Posterior cingulate gyrus (tissue), 11 donors: ENCODE results near the gene TMEM209.
A peak's percentile ranks its signal among the peaks of the same experiment; 100 is the strongest.
"Not testable (repeated sequence)": the region's sequence is repeated elsewhere in the genome, so short reads cannot be mapped to it uniquely, and the experiment has no call there.

ENCODE experiments used
- DNase-seq, 10 donors: peaks; one replicate each; pipeline versions ENCODE4 v3.0.0 to v3.0.0-alpha.2; 2020 to 2021; ENCODE audit warnings: mixed read lengths in 3 of 10
- intact Hi-C: fragments of 100-400 bp; cut with DNase I; formaldehyde crosslinking; loops from one replicate; pipeline ENCODE4 v1.15.1; 2023

Gene TMEM209

DNA sequence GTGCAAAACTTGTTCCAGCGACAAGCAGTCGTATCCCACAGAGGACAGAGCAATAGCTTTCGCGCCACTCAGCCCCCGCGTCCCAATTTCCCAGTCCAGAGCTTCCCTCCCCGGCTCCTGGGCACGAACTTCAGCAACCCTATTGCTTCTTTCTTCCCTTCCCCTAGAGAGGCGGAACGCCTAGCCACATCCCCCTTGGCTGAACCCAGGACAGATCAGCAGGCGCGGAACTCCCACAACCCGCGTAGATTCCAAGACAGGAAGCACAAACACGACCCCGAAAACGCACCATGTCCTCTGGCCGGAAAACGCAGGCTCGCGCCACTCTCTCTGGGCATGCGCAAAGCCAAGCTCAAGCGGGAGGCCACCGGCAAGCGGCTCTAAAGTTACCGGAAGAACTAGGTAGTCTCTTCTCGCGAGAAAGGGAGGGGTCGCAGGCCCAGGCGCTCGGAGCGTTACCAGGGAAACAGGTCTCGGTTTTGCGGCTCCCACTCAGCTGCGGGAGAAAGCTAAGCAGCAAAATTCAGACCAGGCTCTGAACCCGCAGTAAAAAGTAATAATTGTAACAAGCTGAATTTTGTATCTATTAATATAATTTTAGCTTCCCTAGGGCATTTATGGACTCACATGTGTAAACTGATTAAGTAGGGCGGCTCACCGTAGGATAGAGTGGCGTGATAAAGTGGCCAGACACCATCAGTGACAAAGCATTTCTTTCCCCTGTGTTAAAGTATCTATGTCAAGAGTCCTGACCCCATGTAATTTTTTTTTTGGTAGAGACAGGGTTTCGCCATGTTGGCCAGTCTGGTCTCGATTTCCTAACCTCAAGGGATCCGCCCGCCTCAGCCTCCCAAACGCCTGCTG lies at the start of gene TMEM209:
TMEM209 (minus strand) TSS at position 323 of the 864 bp plus-strand sequence; CDS start at position 292, 31 bp downstream.
- intact Hi-C loops = no loop called here
- peak; percentile 91 to 99 (median 94) for DNase-seq

- no peak for DNase-seq
- intact Hi-C loops = no loop called here
Measured at GRCh38 chr7:130254555-130254954, 49.3 kb upstream of the TMEM209 start.

- not testable (repeated sequence) for DNase-seq
- intact Hi-C loops = loop anchor here (10.0 kb wide), 1 partner anchor 475 kb away; no protein-coding TSS in a partner anchor
Measured at GRCh38 chr7:130249626-130250025, 44.4 kb upstream of the TMEM209 start.

GRCh38 chr7:130248842-130249241 lies 43.6 kb upstream of the TMEM209 start:
- intact Hi-C loops = loop anchor here (10.0 kb wide), 1 partner anchor 476 kb away; no protein-coding TSS in a partner anchor
- DNase-seq = not testable (repeated sequence)

DNA sequence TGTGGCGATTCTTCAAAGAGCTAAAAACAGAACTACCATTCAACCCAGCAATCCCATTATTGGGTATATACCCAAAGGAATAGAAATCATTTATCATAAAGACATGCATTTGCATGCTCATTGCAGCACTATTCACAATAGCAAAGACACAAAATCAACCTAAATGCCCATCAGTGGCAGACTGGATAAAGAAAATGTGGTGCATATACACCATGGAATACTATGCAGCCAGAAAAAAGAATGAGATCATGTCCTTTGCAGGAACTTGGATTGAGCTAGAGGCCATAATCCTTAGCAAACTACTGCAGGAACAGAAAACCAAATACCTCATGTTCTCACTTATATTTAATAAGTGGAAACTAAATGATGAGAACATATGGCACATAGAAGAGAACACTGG lies 41.3 kb upstream of the TMEM209 start:
- DNase-seq = not testable (repeated sequence)
- intact Hi-C loops = loop anchor here (10.0 kb wide), 1 partner anchor 478 kb away; no protein-coding TSS in a partner anchor

GRCh38 chr7:130243486-130243885 lies 38.3 kb upstream of the TMEM209 start:
- not testable (repeated sequence) for DNase-seq
- intact Hi-C loops = loop anchor here (10.0 kb wide), 1 partner anchor 481 kb away; no protein-coding TSS in a partner anchor

DNA sequence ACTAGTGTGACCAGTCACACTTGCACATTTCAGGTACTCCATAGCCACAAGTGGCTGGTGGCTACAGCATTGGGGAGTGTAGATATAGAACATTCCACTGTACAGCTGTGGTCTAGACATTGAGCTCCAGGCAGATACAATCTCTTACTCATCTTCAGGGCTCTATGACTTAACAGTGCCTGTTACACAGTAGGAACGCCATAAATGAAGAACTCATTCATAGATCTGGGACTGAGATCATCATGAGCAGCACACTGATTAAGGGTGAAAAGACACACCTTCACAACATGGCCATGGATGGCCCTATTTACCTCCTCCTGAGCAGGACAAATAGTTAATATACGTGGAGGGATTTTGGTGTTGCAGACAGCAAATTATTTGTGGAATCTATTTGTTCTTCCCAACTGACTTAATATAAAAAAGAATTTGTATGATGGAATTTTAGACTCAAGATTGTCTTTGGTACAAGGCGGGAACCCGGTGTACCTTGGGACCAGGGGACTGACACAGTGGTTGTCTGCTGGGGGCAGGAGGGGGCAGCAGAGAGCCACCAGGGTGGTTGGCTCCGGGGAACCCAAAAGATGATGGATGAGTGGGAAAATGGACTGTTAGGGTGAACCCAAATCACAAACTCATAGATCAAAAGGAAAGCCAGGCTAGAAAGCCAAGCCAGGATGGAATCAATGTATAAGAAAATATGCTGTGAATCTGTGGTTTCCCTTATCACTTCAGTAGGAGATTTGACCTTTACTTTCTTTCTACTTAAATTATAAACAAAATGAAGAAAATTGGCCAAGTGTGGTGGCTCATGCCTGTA lies 37.2 kb upstream of the TMEM209 start:
- intact Hi-C loops = loop anchor here (10.0 kb wide), 1 partner anchor 482 kb away; no protein-coding TSS in a partner anchor
- peak in 7 of 10 donors; percentile 13 to 93 (median 49) for DNase-seq

DNA sequence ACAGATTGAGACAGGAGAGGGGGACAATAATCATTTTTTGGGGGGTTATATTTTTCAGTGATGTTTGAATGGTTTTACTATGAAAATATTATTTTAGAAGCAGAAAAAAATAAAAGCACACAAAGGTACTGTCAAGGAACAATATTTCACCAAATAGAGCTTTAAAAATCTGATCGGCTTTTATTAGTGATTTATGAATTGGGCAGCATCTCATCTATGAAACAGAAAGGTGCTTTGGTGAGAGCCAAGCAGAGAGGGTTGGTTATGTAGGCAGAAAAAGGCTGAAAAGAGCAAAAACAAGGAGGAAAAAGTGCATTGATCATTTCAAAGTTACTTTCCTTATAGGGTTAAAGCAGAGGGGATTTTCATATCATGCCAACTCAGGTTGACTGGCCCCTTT lies 35.0 kb upstream of the TMEM209 start:
- DNase-seq = no peak
- intact Hi-C loops = loop anchor here (10.0 kb wide), 1 partner anchor 485 kb away; no protein-coding TSS in a partner anchor

GRCh38 chr7:130236361-130236760 lies 31.2 kb upstream of the TMEM209 start:
- DNase-seq = not testable (repeated sequence)

GRCh38 chr7:130234078-130234477 lies 28.9 kb upstream of the TMEM209 start:
- intact Hi-C loops = no loop called here
- DNase-seq = no peak

More at GRCh38 chr7:130236361-130236760, 31.2 kb upstream of the TMEM209 start:
- intact Hi-C loops = not testable (repeated sequence)

- intact Hi-C loops = no loop called here
- DNase-seq = no peak
Measured at GRCh38 chr7:130232209-130232608, 27.0 kb upstream of the TMEM209 start.

DNA sequence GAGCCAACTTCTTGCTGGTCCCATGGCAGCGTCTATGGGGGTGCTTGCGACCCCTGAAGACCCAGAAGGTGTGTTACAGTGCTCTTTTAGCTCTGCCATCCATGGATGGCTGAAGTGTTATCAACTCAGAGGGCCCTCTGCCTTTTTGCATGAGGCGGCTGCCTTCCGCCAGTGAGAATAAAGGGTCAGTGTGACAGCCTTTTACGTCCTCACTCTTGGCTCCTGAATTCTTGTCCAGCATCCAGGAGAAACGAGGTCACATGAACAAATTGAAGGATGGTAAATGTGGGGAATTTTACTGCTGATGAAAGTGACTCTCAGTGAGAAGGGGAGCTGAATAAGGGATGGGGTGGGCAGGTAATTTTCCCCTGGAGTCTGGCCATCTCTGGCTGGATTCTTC lies 26.6 kb upstream of the TMEM209 start:
- intact Hi-C loops = no loop called here
- DNase-seq = peak in 1 of 10 donors; percentile 15

DNA sequence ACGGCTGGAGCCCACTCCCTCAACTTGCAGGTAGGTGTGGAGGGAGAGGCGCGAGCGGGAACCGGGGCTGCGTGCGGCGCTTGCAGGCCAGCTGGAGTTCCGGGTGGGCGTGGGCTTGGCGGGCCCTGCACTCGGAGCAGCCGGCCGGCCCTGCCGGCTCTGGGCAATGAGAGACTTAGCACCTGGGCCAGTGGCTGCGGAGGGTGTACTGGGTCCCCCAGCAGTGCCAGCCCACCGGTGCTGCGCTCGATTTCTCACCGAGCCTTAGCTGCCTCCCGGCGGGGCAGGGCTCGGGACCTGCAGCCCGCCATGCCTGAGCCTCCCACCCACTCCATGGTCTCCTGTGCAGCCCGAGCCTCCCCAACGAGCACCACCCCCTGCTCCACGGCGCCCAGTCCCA lies 24.8 kb upstream of the TMEM209 start:
- DNase-seq, intact Hi-C loops: not testable (repeated sequence)

- intact Hi-C loops = no loop called here
- no peak for DNase-seq
Measured at GRCh38 chr7:130228840-130229502, 23.8 kb upstream of the TMEM209 start.

DNA sequence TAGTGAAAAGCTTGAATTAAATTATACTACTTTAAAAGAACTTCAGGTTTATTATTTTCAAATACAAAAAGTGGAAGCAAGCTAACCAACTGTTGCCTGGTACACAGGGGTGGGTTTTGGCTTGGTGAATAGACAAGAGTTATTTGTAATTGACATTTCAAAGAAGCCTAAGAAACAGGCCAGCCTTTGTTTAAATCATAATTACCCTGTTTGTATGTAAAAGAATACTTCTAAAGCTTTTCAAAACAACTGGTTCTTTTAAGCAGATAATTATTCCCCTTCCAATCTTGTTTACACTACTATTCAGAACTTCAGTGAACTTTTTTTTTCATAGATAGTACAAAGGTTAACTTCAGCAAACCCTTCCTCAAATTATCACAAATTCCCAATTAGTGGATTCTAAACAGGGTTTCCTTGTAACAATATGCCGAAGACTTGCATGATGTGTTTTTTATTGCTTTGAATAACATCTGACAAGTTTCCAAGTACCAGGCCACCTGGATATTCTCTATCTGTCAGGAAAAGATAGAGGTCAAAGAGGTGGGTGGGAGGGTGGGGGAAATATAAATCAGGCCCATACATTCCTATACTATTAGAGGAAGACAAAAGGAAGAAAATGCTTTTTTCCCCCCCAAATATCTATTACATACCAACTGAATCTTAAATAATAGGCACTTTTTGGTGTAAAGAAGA lies 22.8 kb upstream of the TMEM209 start:
- intact Hi-C loops = no loop called here
- DNase-seq = no peak

DNA sequence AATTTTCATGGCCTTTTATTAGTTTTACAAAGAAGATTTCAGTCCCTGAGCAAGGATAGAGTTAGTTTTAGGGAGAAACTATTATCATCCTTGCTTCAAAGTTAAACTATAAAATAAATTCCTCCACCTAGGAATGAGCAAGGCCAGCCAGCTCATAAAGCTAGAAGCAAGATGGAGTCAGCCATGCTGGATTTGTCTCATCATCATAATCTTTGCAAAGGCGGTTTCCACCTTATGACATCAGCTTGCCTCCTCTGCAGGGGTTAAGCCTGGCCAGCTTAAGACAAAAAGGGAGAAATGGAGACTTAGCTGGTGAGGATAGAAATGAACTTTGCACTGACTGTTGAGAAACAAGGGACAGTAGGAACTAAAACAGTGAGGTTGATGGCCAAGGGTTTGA lies 21.1 kb upstream of the TMEM209 start:
- intact Hi-C loops = no loop called here
- DNase-seq = no peak

- intact Hi-C loops, DNase-seq: not testable (repeated sequence)
Measured at GRCh38 chr7:130224923-130225322, 19.7 kb upstream of the TMEM209 start.

DNA sequence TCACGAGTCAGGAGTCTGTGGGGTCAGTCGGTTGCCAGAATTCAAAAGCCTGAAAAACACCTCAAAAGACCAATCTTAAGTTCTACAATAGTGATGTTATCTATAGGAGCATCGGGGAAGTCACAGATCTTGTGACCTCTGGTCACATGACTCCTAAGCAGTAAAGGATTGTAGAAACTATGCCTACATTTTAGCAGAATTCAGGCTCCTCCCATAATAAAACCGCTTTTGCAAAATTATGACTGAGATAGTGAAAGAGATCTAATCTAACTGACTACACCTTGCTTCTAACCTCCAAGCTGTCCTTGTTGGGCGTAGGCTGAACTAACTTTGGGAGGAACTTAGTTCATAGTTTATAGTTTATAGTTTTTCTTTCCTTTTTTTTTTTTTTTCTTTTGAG lies 19.0 kb upstream of the TMEM209 start:
- DNase-seq = no peak
- intact Hi-C loops = no loop called here

GRCh38 chr7:130223646-130224045 lies 18.4 kb upstream of the TMEM209 start:
- intact Hi-C loops = no loop called here
- DNase-seq = no peak

DNA sequence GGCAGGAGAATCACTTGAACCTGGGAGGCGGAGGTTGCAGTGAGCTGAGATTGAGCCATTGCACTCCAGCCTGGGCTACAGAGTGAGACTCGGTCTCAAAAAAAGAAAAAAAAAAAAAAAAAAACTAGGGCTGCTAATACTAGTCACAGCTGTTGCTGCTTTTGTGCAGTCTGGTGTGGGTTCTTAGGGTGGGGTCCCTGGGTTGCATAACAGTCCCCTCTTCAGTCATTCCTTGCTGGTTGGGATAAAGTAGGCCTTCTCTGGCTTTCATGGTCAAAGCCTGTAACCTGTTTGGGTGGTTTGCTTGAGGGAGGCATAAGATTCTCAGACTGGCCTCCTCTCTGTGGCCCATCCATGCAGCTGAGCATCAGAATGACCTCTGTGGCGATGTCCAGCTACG lies 16.5 kb upstream of the TMEM209 start:
- no peak for DNase-seq
- intact Hi-C loops = no loop called here
